Suppressor macrophage (primary cell): ENCODE measurements around the gene GMCL1.
"Not testable (repeated sequence)": the region's sequence is repeated elsewhere in the genome, so short reads cannot be mapped to it uniquely, and the experiment has no call there.

Experiments used
- DNase-seq, 4 experiments: peaks; one replicate each; pipeline ENCODE4 v3.0.0-alpha.2; 2020 to 2022

Gene GMCL1

GRCh38 chr2:69807821-69808540 is 21.5 kb upstream of the GMCL1 start:
- DNase-seq: no peak

DNA sequence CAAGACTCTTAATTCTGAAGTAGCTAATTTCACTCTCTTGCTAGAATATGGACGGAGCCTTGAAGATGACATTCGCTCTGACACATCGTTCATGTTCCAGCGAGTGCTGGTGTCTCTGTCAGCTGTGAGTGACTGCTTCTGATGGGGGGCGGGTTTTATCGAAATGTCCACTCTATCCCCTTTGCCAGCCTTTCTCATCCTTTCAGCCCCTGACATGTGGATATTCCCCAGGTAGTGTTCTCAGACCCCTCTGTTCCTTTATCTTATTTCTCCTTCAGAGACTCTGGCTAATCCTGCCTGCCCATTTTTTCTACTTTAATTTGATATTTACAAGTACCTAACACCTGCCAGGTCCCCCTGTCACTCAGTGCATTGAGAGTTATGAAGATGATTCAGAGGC is 18.9 kb upstream of the GMCL1 start:
- DNase-seq: no peak

DNA sequence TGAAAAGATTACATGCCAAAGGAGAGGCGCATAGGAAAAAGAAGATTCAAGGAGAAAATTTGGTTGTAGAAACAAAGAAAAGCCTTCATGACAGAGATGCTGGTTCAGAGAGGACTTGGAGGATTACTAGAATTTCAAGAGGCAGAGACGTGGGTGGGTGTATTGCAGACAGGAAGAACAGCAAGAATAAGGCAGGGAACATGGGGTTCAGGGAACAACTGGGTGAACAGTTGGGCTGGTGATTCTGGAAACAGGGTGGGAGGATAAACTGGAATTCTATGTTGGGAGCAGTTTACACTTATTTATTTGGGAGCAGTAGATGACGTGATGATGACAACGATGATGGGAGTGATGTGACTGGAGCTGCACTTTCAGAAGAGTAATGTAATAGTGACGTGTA is 18.4 kb upstream of the GMCL1 start:
- no peak for DNase-seq

DNA sequence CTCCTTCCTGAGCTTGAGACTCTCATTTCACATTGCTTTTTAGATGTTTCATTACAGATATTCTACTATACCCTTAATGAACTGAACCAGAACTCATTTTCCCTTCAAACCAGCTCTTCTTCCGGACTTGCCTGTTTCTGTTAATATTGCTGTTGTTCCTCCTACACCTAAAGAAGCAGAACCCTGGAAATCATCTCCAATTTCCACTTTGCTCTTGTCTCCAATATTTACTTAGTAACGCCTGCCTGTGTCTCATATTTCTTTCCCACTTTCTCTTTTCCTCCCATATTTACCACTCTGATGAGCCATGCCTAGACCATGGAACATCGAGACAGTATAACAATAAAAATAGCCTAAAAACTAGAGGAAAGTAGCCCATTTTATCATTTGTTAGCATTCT is 17.9 kb upstream of the GMCL1 start:
- DNase-seq: no peak

GRCh38 chr2:69815717-69816116 is 13.7 kb upstream of the GMCL1 start:
- DNase-seq: no peak

DNA sequence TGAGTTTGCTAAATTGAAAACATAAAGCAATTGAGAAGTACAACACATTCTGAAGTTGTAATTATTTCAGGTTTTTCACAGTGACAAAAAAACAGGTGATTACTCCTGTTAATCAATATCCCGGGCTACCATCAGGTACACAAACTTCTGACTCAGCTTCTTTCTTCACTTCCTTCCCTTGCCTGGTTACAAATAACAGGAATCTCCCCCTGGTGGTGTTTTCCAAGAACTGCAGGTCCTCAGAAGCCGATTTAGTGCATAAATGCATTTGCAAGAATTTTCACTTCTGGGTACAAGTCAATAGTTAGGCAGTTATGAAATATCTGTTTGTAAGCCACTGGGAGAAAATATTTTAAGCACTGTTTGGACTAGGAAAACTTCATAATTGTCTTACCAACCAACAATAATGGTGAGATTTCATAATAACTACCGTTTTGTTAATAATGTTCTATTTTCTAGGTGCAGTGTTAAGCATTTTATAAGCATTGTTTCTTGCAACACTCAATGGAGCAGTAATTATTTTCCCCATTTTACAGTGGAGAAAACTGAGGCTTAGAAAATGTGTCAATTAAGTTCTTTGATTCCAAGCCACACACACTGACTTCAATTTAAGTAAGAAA is 12.4 kb upstream of the GMCL1 start:
- peak; percentile 88 to 91 (median 90) for DNase-seq

GRCh38 chr2:69817729-69818501 is 11.5 kb upstream of the GMCL1 start:
- no peak for DNase-seq

DNA sequence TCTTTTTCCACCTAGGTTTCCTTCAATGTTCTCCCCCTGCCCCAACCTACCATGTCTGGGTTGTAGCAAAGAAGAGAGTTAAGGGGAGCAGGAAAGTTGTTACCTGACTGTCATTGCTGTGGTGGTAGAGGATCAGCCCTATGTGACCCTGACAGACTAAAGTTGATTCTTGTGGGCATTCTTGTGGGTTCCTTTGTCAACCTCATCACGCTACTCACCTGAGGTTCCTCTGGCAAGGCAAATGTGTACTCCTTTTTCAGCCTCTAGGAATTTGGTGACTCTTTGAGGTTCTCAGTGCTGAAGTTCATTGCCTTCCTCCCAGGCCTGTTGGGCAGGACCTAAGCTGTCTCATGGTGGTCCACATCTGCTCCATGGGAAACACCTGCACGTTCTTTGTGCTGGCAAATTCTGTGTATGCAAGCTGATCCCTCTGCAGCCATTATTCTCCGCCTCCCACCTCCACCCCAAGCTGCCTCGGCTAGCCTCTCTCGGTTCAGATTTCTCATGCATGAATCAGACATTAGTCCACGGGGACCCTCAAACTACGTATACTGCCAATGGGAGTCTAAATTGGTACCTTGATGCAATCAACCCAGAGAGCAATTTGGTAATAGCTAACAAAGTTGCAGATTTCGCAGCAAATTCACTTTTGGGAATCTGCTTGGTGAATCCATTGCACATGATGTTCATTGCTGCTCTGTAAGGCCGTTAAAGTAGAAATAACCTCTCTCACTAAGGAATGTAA is 1.5 kb upstream of the GMCL1 start:
- DNase-seq: no peak

- no peak for DNase-seq
Measured at GRCh38 chr2:69828938-69829255, 563 bp upstream of the GMCL1 start.

- DNase-seq: peak; percentile 39 to 67 (median 42)
Measured at GRCh38 chr2:69830045-69830905, 815 bp downstream of the GMCL1 start.

DNA sequence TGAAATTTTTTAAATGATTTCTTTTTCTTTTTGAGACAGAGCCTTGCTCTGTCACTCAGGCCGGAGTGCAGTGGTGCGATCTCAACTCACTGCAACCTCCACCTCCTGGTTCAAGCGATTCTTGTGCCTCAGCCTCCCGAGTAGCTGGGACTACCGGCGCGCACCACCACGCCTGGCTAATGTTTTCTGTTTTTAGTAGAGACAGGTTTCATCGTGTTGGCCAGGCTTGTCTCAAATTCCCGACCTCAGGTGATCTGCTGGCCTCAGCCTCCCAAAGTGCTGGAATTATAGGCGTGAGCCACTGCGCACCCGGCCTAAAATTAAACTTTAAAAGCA is 1.4 kb downstream of the GMCL1 start:
- DNase-seq: not testable (repeated sequence)

DNA sequence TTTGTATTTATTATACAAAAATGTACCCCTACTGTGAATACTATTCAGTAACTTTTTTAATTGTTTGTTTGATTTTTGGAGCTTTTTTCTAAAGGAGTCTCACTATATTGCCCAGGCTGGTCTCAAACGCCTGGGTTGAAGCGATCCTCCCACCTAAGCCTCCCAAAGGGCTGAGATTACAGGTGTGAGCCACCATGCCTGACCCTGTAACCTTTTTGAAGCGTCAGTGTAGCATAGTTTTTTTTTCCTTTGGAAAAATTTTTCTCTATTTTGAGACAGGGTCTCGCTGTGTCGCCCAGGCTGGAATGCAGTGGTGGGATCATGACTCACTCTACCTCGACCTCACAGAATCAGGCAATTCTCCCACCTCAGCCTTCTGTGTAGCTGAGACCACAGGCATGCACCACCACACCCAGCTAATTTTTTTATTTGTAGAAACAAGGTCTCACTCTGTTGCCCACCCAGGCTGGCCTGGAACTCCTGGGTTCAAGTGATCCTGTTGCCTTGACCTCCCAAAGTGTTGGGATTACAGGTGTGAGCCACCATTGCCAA is 2.0 kb downstream of the GMCL1 start:
- DNase-seq: no peak

DNA sequence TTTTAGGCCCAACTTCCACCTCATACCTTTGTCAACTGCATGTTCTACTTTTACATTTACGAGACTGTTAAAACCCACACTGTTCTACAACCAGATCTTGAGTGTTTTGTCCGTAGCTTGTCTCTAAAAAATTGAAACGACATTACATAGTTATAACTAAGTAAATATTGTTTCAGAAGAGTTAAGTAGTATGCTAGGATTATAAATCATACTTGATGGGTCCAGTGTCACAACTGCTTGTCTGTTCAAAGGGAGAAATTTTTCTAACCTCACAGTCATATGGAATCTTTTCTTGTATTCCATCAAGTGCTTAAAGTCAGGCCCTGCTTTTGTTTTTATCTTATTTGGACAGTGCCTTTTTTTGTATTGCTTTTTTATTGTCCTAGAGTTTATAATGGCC is 4.3 kb downstream of the GMCL1 start:
- DNase-seq: no peak

- DNase-seq: no peak
Measured at GRCh38 chr2:69835666-69836065, 6.2 kb downstream of the GMCL1 start.

- DNase-seq: no peak
Measured at GRCh38 chr2:69836316-69836715, 6.9 kb downstream of the GMCL1 start.

DNA sequence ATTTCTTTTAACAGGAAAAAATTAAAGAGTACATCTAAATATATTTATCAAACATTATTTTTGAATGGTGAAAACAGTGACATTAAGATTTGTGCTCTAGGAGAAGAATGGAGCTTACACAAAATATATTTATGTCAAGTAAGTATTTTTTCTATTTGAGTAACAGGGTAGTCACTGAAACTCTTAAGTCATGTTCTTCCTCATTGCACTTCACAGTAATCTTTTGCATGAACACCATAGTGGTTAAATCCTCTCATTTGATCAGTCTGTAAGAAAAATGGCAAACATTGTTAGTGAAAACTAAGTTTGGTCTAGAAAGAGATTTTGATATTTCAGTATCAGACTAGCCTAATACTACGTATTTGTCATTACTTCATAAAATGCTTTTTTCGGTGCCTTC is 8.1 kb downstream of the GMCL1 start:
- peak in 2 of 4 experiments; percentile 44 to 52 for DNase-seq

- no peak for DNase-seq
Measured at GRCh38 chr2:69843993-69844392, 14.5 kb downstream of the GMCL1 start.

DNA sequence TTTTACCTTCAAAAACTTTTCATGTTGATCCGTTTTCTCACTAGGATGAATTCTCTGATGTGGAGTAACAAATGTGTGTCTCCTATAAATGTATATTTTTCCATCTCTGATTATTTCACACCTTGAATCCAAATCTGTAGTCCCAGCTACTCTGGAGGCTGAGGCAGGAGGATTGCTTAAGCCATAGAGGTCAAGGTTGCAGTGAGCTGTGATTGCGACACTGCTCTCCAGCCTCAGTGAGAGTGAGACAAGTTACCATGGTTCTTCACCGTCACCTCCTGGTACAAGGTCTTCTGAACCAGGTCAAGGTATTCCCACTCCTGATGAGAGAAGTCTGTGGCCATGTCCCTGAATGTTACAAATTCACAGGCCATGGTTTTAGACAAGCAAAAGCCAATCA is 15.1 kb downstream of the GMCL1 start:
- no peak for DNase-seq

- no peak for DNase-seq
Measured at GRCh38 chr2:69846182-69847067, 17.0 kb downstream of the GMCL1 start.

GRCh38 chr2:69847068-69847828 is 17.8 kb downstream of the GMCL1 start:
- no peak for DNase-seq
